BJ (cell line): ENCODE results near the gene ECHS1. TPM values are rescaled to one million over a fixed set of nuclear protein-coding genes. Genes with fewer than 3 reads are reported as not detected.

Experiments
- CTCF ChIA-PET: fragments of 350-600 bp; formaldehyde crosslinking; extraction: SDS; loops from one replicate; lab custom pipeline; 2021; ENCODE audit warnings: antibody characterized with exemption, inconsistent platforms; lab: Yijun Ruan, JAX
- POLR2A ChIA-PET: fragments of 300-600 bp; sonication (Branson Sonifier 250); formaldehyde crosslinking; extraction: SDS; loops from one replicate; lab custom pipeline; 2021; ENCODE audit warnings: antibody characterized with exemption; lab: Charles Lee
- DNase-seq: peaks from one replicate; pipeline ENCODE4 v3.0.0-alpha.2; 2011; ENCODE audit warnings: low read depth
- H3K27me3 ChIP-seq: 2 replicates; pipeline ENCODE4 v1.6.0; 2011; ENCODE audit warnings: low read length; ENCODE audit not compliant: control insufficient read depth, insufficient read depth
- H3K36me3 ChIP-seq: 2 replicates; pipeline ENCODE4 v1.5.1; 2011; ENCODE audit warnings: low read length; ENCODE audit not compliant: control insufficient read depth, insufficient read depth
- H3K4me3 ChIP-seq: 2 replicates; pipeline ENCODE4 v1.5.1; 2011; ENCODE audit warnings: low read depth, mild to moderate bottlenecking, control low read depth, low read length
- CTCF ChIP-seq: IDR thresholded peaks from 2 replicates; pipeline ENCODE4 v1.5.1; 2011; ENCODE audit warnings: low read depth, mild to moderate bottlenecking, control low read depth, inconsistent platforms, low read length, moderate library complexity; ENCODE audit not compliant: insufficient read depth
- polyA plus RNA-seq: library from polyadenylated mRNA; depleted of rRNA; stranded (reverse); fragments of >200 nt; gene quantifications from 2 replicates; pipeline ENCODE4 v1.2.3, GENCODE V29; 2011

The ECHS1 gene
- polyA plus RNA-seq, 1 experiment, result 63.9 TPM

DNA sequence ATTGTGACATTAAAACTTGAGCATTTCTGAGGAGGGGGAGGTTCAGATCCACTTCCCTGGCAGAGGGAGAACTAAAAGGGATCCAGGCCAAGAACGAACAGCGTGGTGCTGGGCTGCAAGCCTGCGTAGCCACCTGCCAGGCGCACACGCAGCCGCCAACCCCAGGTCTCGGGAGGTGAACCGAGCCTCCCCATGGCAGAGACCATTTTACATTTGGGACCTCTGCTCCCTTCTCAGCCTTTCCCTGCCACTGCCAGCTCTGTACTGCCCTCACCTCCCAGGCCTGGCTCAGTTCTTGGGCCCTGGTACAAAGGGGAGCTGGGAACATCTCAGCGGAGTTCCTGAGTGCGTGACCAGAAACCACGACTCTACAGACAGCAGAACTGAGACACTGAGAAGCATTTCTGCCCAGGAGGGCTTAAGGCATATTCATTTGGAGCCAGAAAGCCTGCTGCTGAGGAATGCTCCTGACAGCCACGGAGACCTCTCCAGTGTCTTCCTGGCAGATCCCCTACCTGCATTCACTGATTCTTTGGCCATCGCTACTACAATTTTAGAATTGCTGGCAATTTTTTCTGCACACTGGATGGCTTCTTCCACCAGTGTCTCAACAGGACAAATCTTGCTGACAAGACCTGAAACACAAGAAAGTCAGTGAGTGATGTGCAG lies 7.6 kb downstream of the ECHS1 start:
- Histone ChIP-seq H3K36me3 (peaks cover 34% of the 10 kb centered on the region), H3K4me3 (no peak overlapping the region), H3K27me3 (no peaks in the 10 kb centered on the region)
- no peak for TF ChIP-seq CTCF
- no peak for DNase-seq
- CTCF ChIA-PET, result no interaction called here
- POLR2A ChIA-PET, result no interaction called here

DNA sequence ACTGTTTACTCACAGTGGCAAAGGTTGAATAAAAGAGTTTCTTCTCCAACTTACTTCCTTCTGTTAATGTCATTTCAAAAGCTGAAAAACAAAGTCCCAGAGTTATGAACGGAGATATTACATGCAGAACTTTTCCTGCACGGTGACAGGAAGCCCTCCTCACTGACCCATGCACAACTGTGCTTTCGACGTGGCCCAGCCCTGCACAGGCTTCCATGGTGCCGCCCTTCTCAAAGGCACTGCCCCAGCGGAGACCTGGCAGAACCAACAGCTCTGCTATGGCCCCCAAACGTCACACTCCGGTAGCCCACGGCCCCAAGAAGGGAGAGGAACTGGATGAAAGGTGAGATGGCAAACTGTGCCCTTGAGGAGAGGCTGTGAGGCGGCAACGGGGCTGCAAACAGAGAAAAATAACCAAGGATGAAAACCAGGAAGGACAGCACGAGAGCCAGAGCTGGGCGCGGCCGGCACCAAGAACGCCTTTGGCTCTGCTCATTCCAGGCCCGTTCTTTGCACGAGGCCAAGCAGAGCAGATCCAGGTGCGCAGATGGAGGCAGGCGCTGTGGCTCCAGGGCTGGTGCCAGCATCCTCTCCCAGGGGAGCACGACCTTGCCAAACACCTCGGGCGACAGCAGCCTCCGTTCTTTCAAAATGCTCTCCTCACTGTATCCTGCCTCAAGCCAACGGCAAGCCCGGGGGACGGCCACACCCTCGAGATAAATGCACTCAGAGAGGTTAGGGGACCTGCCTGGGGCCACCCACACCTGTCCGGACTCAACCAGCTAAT lies 8.3 kb downstream of the ECHS1 start:
- no peaks in the 10 kb centered on the region for H3K27me3 ChIP-seq
- no peak for TF ChIP-seq CTCF
- no peak for DNase-seq
- peaks cover 28% of the 10 kb centered on the region for H3K36me3 ChIP-seq
- no peak overlapping the region for H3K4me3 ChIP-seq
- ChIA-PET CTCF (no interaction called here), POLR2A (no interaction called here)

DNA sequence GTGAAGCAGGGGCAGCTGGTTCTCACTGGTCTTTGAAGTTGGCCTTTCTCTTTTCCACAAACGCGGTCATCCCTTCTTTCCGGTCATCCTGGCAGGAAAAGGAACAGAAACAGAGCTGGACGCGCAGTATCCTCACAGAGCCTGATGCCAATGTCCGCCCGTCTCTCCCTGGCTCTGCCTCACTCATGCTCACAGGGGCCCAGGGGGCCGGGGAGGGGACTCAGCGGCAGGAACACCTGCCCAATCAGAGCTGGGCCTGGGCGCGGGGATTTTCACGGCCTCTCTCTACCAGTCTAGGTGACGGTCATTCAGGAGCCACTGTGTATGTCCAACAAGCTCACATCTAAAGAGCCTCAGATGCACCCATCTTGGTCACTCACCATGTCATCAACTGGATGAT lies 10.3 kb downstream of the ECHS1 start:
- no peak for DNase-seq
- ChIA-PET POLR2A (no interaction called here), CTCF (no interaction called here)
- peaks cover 16% of the 10 kb centered on the region for H3K36me3 ChIP-seq
- no peak for TF ChIP-seq CTCF
- H3K4me3 ChIP-seq, result no peak overlapping the region
- no peaks in the 10 kb centered on the region for H3K27me3 ChIP-seq

DNA sequence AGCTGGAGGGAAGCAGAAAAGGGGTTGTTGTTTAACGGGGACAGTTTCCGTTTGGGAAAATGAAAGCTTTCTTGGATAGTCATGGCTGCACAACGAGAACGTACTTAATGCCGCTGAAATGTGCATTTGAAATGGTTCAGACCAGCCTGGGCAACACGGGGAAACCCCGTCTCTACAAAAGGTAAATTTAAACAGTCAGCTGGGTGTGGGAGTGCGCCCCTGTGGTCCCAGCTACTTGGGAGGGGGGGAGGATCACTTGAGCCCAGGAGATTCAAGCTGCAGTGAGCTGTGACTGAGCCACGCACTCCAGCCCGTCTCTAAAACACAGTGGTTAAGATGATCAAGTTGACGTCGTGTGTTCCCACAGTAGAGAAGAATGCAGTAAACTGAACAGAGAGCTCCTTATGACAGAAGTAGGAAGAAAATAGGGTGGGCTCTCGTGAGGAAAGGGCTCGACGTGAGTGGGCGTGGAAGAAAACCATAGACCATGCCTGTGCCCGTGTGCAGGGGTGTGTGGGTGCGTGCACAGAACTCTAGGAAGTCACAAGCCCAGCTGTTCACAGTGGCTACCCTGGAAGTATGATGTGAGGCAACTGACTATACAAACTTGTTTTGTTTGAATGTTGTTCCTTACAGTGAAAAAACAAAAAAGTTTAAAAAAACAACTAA lies 11.2 kb downstream of the ECHS1 start:
- H3K27me3 ChIP-seq, result no peaks in the 10 kb centered on the region
- H3K4me3 ChIP-seq, result no peak overlapping the region
- ChIA-PET CTCF (interaction anchor here (1.0 to 1.4 kb wide), 2 partner anchors 16 to 44 kb away, joined by 3 to 4 read pairs; no protein-coding TSS in a partner anchor), POLR2A (no interaction called here)
- no peak for TF ChIP-seq CTCF
- H3K36me3 ChIP-seq, result peaks cover 16% of the 10 kb centered on the region
- DNase-seq, result no peak

DNA sequence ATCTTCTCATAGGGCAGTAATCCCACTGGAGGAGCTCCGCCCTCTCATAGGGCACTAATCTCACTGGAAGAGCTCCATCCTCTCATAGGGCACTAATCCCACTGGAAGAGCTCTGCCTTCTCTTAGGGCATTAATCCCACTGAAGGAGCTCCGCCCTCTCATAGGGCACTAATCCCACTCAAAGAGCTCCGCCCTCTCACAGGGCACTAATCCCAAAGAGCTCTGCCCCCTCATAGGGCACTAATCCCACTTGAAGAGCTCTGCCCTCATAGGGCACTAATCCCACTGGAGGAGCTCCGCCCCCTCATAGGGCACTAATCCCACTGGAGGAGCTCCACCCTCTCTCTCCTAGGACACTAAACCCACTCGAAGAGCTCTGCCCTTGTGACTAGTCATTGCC lies 11.9 kb downstream of the ECHS1 start:
- Histone ChIP-seq H3K4me3 (no peak overlapping the region), H3K36me3 (peaks cover 10% of the 10 kb centered on the region), H3K27me3 (no peaks in the 10 kb centered on the region)
- ChIA-PET POLR2A (interaction anchor here (0.7 kb wide), 1 partner anchor 12 kb away, joined by 5 read pairs; no protein-coding TSS in a partner anchor), CTCF (interaction anchor here (1.4 kb wide), 1 partner anchor 43 kb away, joined by 4 read pairs; no protein-coding TSS in a partner anchor)
- no peak for TF ChIP-seq CTCF
- DNase-seq, result no peak
